HUDEP-2 (cell line): ENCODE results near the gene FCRL1.
A peak's percentile ranks its signal among the peaks of the same experiment; 100 is the strongest.

Experiments used
- DNase-seq, 76 experiments: peaks; one replicate each; lab custom pipeline; 2025; ENCODE audit not compliant: unreplicated experiment in 76 of 76; lab: John Stamatoyannopoulos, UW

Gene FCRL1

GRCh38 chr1:157803851-157804250 lies 16.1 kb downstream of the FCRL1 start:
- no peak for DNase-seq

GRCh38 chr1:157799996-157800395 lies 19.9 kb downstream of the FCRL1 start:
- DNase-seq = no peak

GRCh38 chr1:157798211-157798610 lies 21.7 kb downstream of the FCRL1 start:
- no peak for DNase-seq

GRCh38 chr1:157785248-157785647 lies 34.7 kb downstream of the FCRL1 start:
- DNase-seq = no peak

- DNase-seq = no peak
Observed at GRCh38 chr1:157784801-157785200, 35.1 kb downstream of the FCRL1 start.

GRCh38 chr1:157782931-157783330 lies 37.0 kb downstream of the FCRL1 start:
- no peak for DNase-seq

- no peak for DNase-seq
Observed at GRCh38 chr1:157781048-157781447, 38.9 kb downstream of the FCRL1 start.

GRCh38 chr1:157776971-157777391 lies 42.9 kb downstream of the FCRL1 start, which contains the start of gene FCRL2:
Gene FCRL2, minus strand, starts transcription at chr1:157777132. Its CDS starts 59 bp downstream, at chr1:157777073.
- no peak for DNase-seq

- no peak for DNase-seq
Observed at GRCh38 chr1:157775101-157775870, 44.6 kb downstream of the FCRL1 start.

- DNase-seq = no peak
Observed at GRCh38 chr1:157774412-157774811, 45.5 kb downstream of the FCRL1 start.

- no peak for DNase-seq
Observed at GRCh38 chr1:157773493-157774350, 46.2 kb downstream of the FCRL1 start.

- no peak for DNase-seq
Observed at GRCh38 chr1:157771661-157772425, 48.1 kb downstream of the FCRL1 start.

GRCh38 chr1:157770442-157771043 lies 49.4 kb downstream of the FCRL1 start:
- peak in 1 of 76 experiments; percentile 1 for DNase-seq

- no peak for DNase-seq
Observed at GRCh38 chr1:157766792-157767191, 53.1 kb downstream of the FCRL1 start.

- no peak for DNase-seq
Observed at GRCh38 chr1:157758018-157758417, 61.9 kb downstream of the FCRL1 start.

- DNase-seq = no peak
Observed at GRCh38 chr1:157753611-157754010, 66.3 kb downstream of the FCRL1 start.

GRCh38 chr1:157751283-157751682 lies 68.6 kb downstream of the FCRL1 start:
- DNase-seq = no peak

GRCh38 chr1:157748262-157748817 lies 71.6 kb downstream of the FCRL1 start:
- no peak for DNase-seq
